Karpas-422 (cell line): Measurements from ENCODE around the gene SLC25A21. TPM values are rescaled to one million over a fixed set of nuclear protein-coding genes. Genes with fewer than 3 reads are reported as not detected.
A peak's percentile ranks its signal among the peaks of the same experiment; 100 is the strongest.
"Not testable (repeated sequence)": the region's sequence is repeated elsewhere in the genome, so short reads cannot be mapped to it uniquely, and the experiment has no call there.

Source experiments
- DNase-seq: peaks from one replicate; pipeline ENCODE4 v3.0.0-alpha.2; 2015
- H2AFZ ChIP-seq: fragments of 200-600 bp; sonication (generic); 2 replicates; pipeline ENCODE4 v1.6.1; 2014; ENCODE audit warnings: antibody characterized with exemption, low read length, mixed read lengths
- H3K27ac ChIP-seq: fragments of 200-600 bp; sonication (generic); 2 replicates; pipeline ENCODE4 v1.5.1; 2014; ENCODE audit warnings: mild to moderate bottlenecking, low read length, moderate library complexity
- H3K27me3 ChIP-seq: fragments of 200-600 bp; sonication (generic); 2 replicates; pipeline ENCODE4 v1.6.1; 2014; ENCODE audit warnings: low read length, mixed read lengths
- H3K36me3 ChIP-seq: fragments of 200-600 bp; sonication (generic); 2 replicates; pipeline ENCODE4 v1.6.1; 2014; ENCODE audit warnings: low read length, mixed read lengths; ENCODE audit not compliant: insufficient read depth
- H3K4me1 ChIP-seq: fragments of 200-600 bp; sonication (generic); 2 replicates; pipeline ENCODE4 v1.6.1; 2014; ENCODE audit warnings: mild to moderate bottlenecking, low read length, mixed read lengths
- H3K4me2 ChIP-seq: fragments of 200-600 bp; sonication (generic); 2 replicates; pipeline ENCODE4 v1.6.1; 2014; ENCODE audit warnings: low read length, low read depth, mild to moderate bottlenecking; ENCODE audit not compliant: poor library complexity, severe bottlenecking
- H3K4me3 ChIP-seq: fragments of 200-600 bp; sonication (generic); 2 replicates; pipeline ENCODE4 v1.5.1; 2014; ENCODE audit warnings: mild to moderate bottlenecking, antibody characterized with exemption, low read length, mixed read lengths
- H3K79me2 ChIP-seq: fragments of 200-600 bp; sonication (generic); 2 replicates; pipeline ENCODE4 v1.6.1; 2014; ENCODE audit warnings: mild to moderate bottlenecking, low read length, mixed read lengths
- H3K9ac ChIP-seq: fragments of 200-600 bp; sonication (generic); 2 replicates; pipeline ENCODE4 v1.6.0; 2014; ENCODE audit warnings: low read length
- H3K9me2 ChIP-seq: fragments of 200-600 bp; sonication (generic), shearing (Covaris generic); replicated peaks from 2 replicates; pipeline ENCODE4 v1.6.0; 2014; ENCODE audit warnings: mild to moderate bottlenecking, low read length, moderate library complexity; ENCODE audit not compliant: insufficient read depth
- H3K9me3 ChIP-seq: fragments of 300-700, 200-600 bp; sonication (generic); 2 replicates; pipeline ENCODE4 v1.6.1; 2014; ENCODE audit warnings: low read length, mixed read lengths
- H4K20me1 ChIP-seq: fragments of 200-600 bp; sonication (generic); 2 replicates; pipeline ENCODE4 v1.6.1; 2014; ENCODE audit warnings: mild to moderate bottlenecking, antibody characterized with exemption, low read length, low read depth; ENCODE audit not compliant: insufficient read depth
- total RNA-seq: library from RNA; depleted of rRNA; stranded (reverse); fragments of >200 nt; shearing (Covaris generic); gene quantifications from 2 replicates; pipeline ENCODE4 v1.2.3, GENCODE V29; 2014; ENCODE audit warnings: low replicate concordance

Gene SLC25A21
- total RNA-seq, 1 experiment from 2014 or later = 1.5 TPM

GRCh38 chr14:36988568-36988967, 183.8 kb downstream of the SLC25A21 start:
- Histone ChIP-seq H3K27ac (no peak overlapping the region), H4K20me1 (no peaks in the 10 kb centered on the region), H3K9me3 (no peaks in the 10 kb centered on the region), H2AFZ (no peak overlapping the region), H3K9ac (no peak overlapping the region), H3K4me2 (no peak overlapping the region), H3K9me2 (no peaks in the 10 kb centered on the region), H3K4me1 (no peaks in the 10 kb centered on the region), H3K27me3 (no peaks in the 10 kb centered on the region), H3K36me3 (no peaks in the 10 kb centered on the region), H3K4me3 (no peak overlapping the region), H3K79me2 (no peaks in the 10 kb centered on the region)
- no peak for DNase-seq

DNA sequence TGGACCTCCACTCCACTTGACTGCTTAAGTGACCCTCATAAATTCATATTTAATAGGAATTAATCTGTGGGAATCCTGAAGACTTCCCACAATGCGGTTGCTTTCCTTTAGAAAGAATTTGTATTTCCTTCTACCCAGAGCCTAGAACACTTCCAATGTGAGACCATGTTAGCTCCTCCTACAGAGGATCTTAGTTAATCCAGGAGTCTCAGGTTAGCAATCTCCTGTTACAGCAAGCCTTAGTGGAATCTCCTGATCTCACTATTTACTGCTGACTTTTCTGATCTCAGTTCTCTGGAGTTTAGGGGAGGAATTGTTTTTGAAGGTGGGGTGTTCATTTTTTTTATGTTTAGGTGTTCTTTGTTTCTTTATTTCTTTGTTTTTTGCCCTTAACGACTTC, 186.0 kb downstream of the SLC25A21 start:
- Histone ChIP-seq H3K27ac (no peak overlapping the region), H3K79me2 (no peaks in the 10 kb centered on the region), H3K36me3 (no peaks in the 10 kb centered on the region), H3K4me3 (no peak overlapping the region), H3K4me1 (no peaks in the 10 kb centered on the region), H3K9ac (no peak overlapping the region), H4K20me1 (no peaks in the 10 kb centered on the region), H3K27me3 (no peaks in the 10 kb centered on the region), H3K9me2 (no peaks in the 10 kb centered on the region), H3K4me2 (no peak overlapping the region), H2AFZ (no peak overlapping the region), H3K9me3 (no peaks in the 10 kb centered on the region)
- DNase-seq = no peak

DNA sequence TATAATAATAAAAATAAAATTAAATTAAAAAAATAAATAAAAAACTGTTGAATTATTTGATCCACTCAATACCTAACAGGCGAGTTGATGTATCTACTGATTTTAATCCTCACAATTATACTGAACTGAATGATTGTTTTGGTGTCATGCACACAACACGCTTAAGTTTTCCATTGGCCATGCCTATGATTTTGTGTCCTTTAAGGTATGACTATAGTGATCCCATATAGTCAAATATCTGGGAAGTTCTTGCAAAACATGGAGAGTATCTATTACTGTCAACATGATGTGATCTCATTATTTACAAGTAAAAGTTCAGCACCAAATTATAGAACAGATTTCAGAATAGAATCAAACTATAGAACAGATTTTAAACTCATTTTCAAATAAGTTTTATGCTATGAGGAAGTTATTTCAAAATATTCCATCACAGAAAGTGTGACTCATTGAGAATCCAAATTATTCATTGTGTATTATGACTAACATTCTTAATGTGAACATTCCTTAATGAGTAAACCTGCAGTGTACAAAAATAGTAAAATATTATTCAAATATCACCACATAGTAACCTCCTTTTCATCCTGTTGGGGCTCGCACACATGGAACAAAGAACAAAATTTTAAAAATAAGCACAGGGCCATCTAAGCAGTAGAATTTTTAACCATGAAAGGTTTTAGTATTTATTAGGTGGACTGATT, 190.4 kb downstream of the SLC25A21 start:
- Histone ChIP-seq H3K36me3 (no peaks in the 10 kb centered on the region), H3K79me2 (no peaks in the 10 kb centered on the region), H3K27me3 (no peaks in the 10 kb centered on the region), H3K4me3 (no peak overlapping the region), H3K4me1 (no peaks in the 10 kb centered on the region), H2AFZ (no peak overlapping the region), H3K9me2 (no peaks in the 10 kb centered on the region), H3K9me3 (no peaks in the 10 kb centered on the region), H3K27ac (no peak overlapping the region), H3K4me2 (no peak overlapping the region), H3K9ac (no peak overlapping the region), H4K20me1 (no peaks in the 10 kb centered on the region)
- DNase-seq = no peak

DNA sequence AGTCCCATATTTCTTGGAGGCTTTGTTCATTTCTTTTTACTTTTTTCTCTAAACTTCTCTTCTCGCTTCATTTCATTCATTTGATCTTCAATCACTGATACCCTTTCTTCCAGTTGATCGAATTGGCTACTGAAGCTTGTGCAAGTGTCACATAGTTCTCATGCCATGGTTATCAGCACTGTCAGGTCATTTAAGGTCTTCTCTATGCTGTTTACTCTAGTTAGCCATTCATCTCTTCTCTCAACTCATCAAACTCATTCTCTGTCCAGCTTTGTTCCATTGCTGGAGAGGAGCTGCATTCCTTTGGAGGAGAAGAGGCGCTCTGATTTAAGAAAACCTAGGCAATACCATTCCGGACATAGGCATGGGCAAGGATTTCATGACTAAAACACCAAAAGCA, 192.0 kb downstream of the SLC25A21 start:
- not testable (repeated sequence) for H3K9ac ChIP-seq, H3K79me2 ChIP-seq, H3K4me1 ChIP-seq, DNase-seq, H3K27me3 ChIP-seq, H3K27ac ChIP-seq, H3K4me2 ChIP-seq, H4K20me1 ChIP-seq, H3K9me2 ChIP-seq, H3K9me3 ChIP-seq, H3K36me3 ChIP-seq, H2AFZ ChIP-seq, H3K4me3 ChIP-seq

DNA sequence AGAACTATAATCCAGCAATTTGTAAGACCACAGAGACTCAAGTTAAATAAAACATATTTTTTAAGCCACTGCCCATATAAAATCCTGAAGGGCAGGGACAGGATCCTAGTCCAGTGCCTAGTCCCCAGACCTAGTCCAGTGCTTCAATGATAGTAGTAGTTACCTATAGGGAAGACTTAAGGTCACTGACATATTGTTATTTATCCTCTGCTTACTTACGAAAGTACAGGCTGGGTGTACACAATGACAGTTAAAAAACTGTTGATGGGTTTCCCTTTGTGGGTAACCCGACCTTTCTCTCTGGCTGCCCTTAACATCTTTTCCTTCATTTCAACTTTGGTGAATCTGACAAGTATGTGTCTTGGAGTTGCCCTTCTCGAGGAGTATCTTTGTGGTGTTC, 192.5 kb downstream of the SLC25A21 start:
- no peaks in the 10 kb centered on the region for H3K4me1 ChIP-seq
- no peaks in the 10 kb centered on the region for H3K9me3 ChIP-seq
- H3K27me3 ChIP-seq = no peaks in the 10 kb centered on the region
- no peak overlapping the region for H3K9ac ChIP-seq
- no peak overlapping the region for H3K4me2 ChIP-seq
- H2AFZ ChIP-seq = no peak overlapping the region
- DNase-seq = no peak
- H3K27ac ChIP-seq = no peak overlapping the region
- no peaks in the 10 kb centered on the region for H3K79me2 ChIP-seq
- H3K4me3 ChIP-seq = no peak overlapping the region
- H3K36me3 ChIP-seq = no peaks in the 10 kb centered on the region
- H4K20me1 ChIP-seq = no peaks in the 10 kb centered on the region
- no peaks in the 10 kb centered on the region for H3K9me2 ChIP-seq

DNA sequence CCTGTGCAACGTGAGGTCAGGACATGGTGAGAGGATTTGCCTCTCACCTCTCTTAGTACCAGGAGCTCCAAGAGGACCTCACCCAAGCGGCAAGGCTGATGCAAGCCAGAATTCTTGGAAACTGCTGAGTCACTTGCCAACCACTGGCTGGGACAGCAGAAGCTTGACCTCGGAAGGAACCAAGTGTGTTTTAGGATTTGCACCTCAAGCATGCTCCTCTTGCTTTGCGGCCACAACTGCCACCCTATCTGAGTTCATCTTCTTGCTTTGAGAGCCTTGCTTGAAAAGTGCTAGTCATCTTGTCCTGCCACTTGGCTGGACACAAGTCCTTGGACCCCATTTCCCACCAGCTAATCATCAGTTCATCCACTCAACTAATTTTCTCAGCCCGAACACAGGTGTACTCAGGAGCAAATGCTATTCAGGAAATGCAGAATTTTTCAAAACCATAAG, 195.8 kb downstream of the SLC25A21 start:
- H2AFZ ChIP-seq = no peak overlapping the region
- H3K9ac ChIP-seq = no peak overlapping the region
- no peak overlapping the region for H3K4me2 ChIP-seq
- H3K9me2 ChIP-seq = no peaks in the 10 kb centered on the region
- no peaks in the 10 kb centered on the region for H3K27me3 ChIP-seq
- H3K4me3 ChIP-seq = no peak overlapping the region
- no peaks in the 10 kb centered on the region for H3K36me3 ChIP-seq
- no peak for DNase-seq
- H3K4me1 ChIP-seq = no peaks in the 10 kb centered on the region
- H4K20me1 ChIP-seq = no peaks in the 10 kb centered on the region
- H3K79me2 ChIP-seq = no peaks in the 10 kb centered on the region
- H3K9me3 ChIP-seq = no peaks in the 10 kb centered on the region
- H3K27ac ChIP-seq = no peak overlapping the region

GRCh38 chr14:36975834-36976233, 196.6 kb downstream of the SLC25A21 start:
- Histone ChIP-seq H3K9me2 (no peaks in the 10 kb centered on the region), H4K20me1 (no peaks in the 10 kb centered on the region), H3K4me3 (no peak overlapping the region), H3K9me3 (no peaks in the 10 kb centered on the region), H3K27ac (no peak overlapping the region), H3K27me3 (no peaks in the 10 kb centered on the region), H3K36me3 (no peaks in the 10 kb centered on the region), H2AFZ (no peak overlapping the region), H3K4me1 (no peaks in the 10 kb centered on the region), H3K9ac (no peak overlapping the region), H3K4me2 (no peak overlapping the region), H3K79me2 (no peaks in the 10 kb centered on the region)
- peak; percentile 60 for DNase-seq

- no peaks in the 10 kb centered on the region for H3K36me3 ChIP-seq
- no peaks in the 10 kb centered on the region for H3K9me2 ChIP-seq
- DNase-seq = no peak
- no peaks in the 10 kb centered on the region for H3K79me2 ChIP-seq
- H3K9ac ChIP-seq = no peak overlapping the region
- no peaks in the 10 kb centered on the region for H3K9me3 ChIP-seq
- no peak overlapping the region for H3K4me3 ChIP-seq
- no peaks in the 10 kb centered on the region for H4K20me1 ChIP-seq
- no peak overlapping the region for H2AFZ ChIP-seq
- H3K27me3 ChIP-seq = no peaks in the 10 kb centered on the region
- H3K27ac ChIP-seq = no peak overlapping the region
- H3K4me2 ChIP-seq = no peak overlapping the region
- no peaks in the 10 kb centered on the region for H3K4me1 ChIP-seq
These were observed 197.4 kb downstream of the SLC25A21 start for GRCh38 chr14:36974985-36975384.
